Uterus (tissue), 2 donors: ENCODE data around the gene CCNY.

ENCODE experiments used
- CTCF ChIP-seq, 4 experiments: fragments of 200-600 bp in 2 of 4; fragments of 450-650 bp in 2 of 4; sonication (generic) in 2 of 4; IDR thresholded peaks; one replicate each; pipeline ENCODE4 v1.5.1; 2016 to 2019; ENCODE audit warnings: antibody characterized with exemption in 4 of 4, mild to moderate bottlenecking in 2 of 4, moderate library complexity in 1 of 4
- POLR2A ChIP-seq, 2 donors: fragments of 450-650 bp; IDR thresholded peaks; one replicate each; pipeline ENCODE4 v1.6.1; 2016; ENCODE audit warnings: antibody characterized with exemption in 2 of 2, mild to moderate bottlenecking in 1 of 2, moderate library complexity in 1 of 2

- TF ChIP-seq CTCF (IDR thresholded peaks at IDR 0.05) (no peak), POLR2A (IDR thresholded peaks at IDR 0.05) (no peak)
These were observed 31.7 kb upstream of the CCNY start for GRCh38 chr10:35304649-35305048.
